Lower leg skin (tissue), 3 donors: ENCODE data around the gene TTC39B.

ENCODE experiments used
- CTCF ChIP-seq, 3 donors: fragments of 450-650 bp; IDR thresholded peaks; one replicate each; pipeline ENCODE4 v1.5.1; 2016; ENCODE audit warnings: antibody characterized with exemption in 3 of 3, mild to moderate bottlenecking in 3 of 3, moderate library complexity in 2 of 3
- POLR2A ChIP-seq, 2 donors: fragments of 450-650 bp; IDR thresholded peaks; one replicate each; pipeline ENCODE4 v1.6.1; 2016 to 2017; ENCODE audit warnings: antibody characterized with exemption in 2 of 2, mild to moderate bottlenecking in 1 of 2, moderate library complexity in 1 of 2

GRCh38 chr9:15161753-15162152, 145.3 kb downstream of the TTC39B start:
- TF ChIP-seq CTCF (IDR thresholded peaks at IDR 0.05), result no peak
- no peak for TF ChIP-seq POLR2A (IDR thresholded peaks at IDR 0.05)
